Peyer's patch (tissue), 4 donors: ENCODE results near the gene CTDSPL. TPM values are rescaled to one million over a fixed set of nuclear protein-coding genes. Genes with fewer than 3 reads are reported as not detected.

Experiments
- DNase-seq, 3 donors: peaks; one replicate each; pipeline ENCODE4 v3.0.0-alpha.2; 2017 to 2019
- H3K27ac ChIP-seq, 4 donors: fragments of 200-600 bp; sonication (generic); one replicate each; pipeline ENCODE4 v1.5.1; 2016 to 2019
- H3K27me3 ChIP-seq, 2 donors: fragments of 200-600 bp; sonication (generic); one replicate each; pipeline ENCODE4 v1.5.1; 2019
- H3K36me3 ChIP-seq, 3 donors: fragments of 200-600 bp; sonication (generic); one replicate each; pipeline ENCODE4 v1.5.1; 2016 to 2019
- H3K4me1 ChIP-seq, 4 donors: fragments of 200-600 bp; sonication (generic); one replicate each; pipeline ENCODE4 v1.5.1; 2016 to 2019
- H3K4me3 ChIP-seq, 4 donors: fragments of 200-600 bp; sonication (generic); 1 replicate in 3 of 4; 2 replicates in 1 of 4; pipeline ENCODE4 v1.5.1; 2016 to 2019; ENCODE audit warnings: mild to moderate bottlenecking in 1 of 4
- H3K9me3 ChIP-seq, 4 donors: fragments of 200-600 bp; sonication (generic); one replicate each; pipeline ENCODE4 v1.5.1; 2016 to 2019; ENCODE audit warnings: mild to moderate bottlenecking in 1 of 4
- POLR2A ChIP-seq, 2 donors: fragments of 450-650 bp; IDR thresholded peaks; one replicate each; pipeline ENCODE4 v1.5.1; 2017; ENCODE audit warnings: antibody characterized with exemption in 2 of 2, mild to moderate bottlenecking in 2 of 2, moderate library complexity in 2 of 2
- total RNA-seq, 4 donors: library from RNA; depleted of rRNA; stranded (reverse); fragments of >200 nt; gene quantifications; one replicate each; pipeline ENCODE4 v1.1.0, GENCODE V29; 2016
- TF ChIP-seq, protein P1 (sequence below), 6 experiments: fragments of 450-650 bp in 4 of 6; fragments of 200-600 bp in 2 of 6; sonication (generic) in 1 of 6; IDR thresholded peaks; one replicate each; pipeline ENCODE4 v1.5.1; 2017 to 2019; ENCODE audit warnings: antibody characterized with exemption in 6 of 6, mild to moderate bottlenecking in 3 of 6, moderate library complexity in 1 of 6

Gene CTDSPL
- total RNA-seq, 4 donors from 2014 or later = 36.3 to 42.3 (median 38.4) TPM

DNA sequence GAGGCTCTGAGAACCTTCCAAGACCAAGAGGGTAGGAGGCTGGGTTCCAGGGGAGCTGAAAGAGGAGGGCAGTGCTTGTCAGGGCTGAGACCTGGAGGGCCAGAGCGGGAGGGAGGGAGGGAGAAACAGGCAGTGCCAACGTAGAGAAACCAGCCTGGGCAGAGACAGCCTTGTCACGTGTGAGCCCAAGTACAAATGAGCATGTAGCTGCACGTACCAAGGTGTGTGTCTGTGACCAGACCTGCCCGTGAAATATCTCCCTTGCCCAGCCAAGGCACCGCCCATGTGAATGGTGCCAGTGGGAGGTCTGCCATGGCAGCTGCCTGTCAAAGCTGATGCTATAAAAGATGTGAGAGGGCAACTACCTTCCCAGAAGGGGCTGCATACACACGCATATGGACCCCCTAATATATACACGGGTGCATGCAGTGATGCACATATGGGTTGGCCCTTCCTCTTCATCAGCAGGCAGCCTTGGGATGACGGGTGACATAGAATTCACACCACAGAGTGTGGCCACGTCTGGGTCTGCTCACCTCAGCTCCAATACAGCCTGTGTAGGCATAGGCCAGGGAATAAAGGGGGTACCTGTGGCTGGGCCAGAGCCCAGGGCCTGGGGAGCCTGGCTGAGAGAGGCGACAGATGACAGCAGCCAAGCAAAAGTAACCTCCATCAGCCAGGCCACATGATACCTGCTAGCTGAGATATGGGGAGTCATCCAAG lies 7.8 kb upstream of the CTDSPL start:
- Histone ChIP-seq H3K9me3 (no peaks in the 10 kb centered on the region), H3K27me3 (no peaks in the 10 kb centered on the region), H3K27ac (no peak overlapping the region), H3K4me1 (peaks cover 0 to 6% (median 0%) of the 10 kb centered on the region in 4 donors), H3K4me3 (no peak overlapping the region), H3K36me3 (no peaks in the 10 kb centered on the region)
- peak in 2 of 3 donors; percentile 66 to 67 for DNase-seq
- TF ChIP-seq POLR2A (IDR thresholded peaks at IDR 0.05) = peak in 1 of 2 donors; percentile 9
- TF ChIP-seq, protein P1, sequence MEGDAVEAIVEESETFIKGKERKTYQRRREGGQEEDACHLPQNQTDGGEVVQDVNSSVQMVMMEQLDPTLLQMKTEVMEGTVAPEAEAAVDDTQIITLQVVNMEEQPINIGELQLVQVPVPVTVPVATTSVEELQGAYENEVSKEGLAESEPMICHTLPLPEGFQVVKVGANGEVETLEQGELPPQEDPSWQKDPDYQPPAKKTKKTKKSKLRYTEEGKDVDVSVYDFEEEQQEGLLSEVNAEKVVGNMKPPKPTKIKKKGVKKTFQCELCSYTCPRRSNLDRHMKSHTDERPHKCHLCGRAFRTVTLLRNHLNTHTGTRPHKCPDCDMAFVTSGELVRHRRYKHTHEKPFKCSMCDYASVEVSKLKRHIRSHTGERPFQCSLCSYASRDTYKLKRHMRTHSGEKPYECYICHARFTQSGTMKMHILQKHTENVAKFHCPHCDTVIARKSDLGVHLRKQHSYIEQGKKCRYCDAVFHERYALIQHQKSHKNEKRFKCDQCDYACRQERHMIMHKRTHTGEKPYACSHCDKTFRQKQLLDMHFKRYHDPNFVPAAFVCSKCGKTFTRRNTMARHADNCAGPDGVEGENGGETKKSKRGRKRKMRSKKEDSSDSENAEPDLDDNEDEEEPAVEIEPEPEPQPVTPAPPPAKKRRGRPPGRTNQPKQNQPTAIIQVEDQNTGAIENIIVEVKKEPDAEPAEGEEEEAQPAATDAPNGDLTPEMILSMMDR (IDR thresholded peaks at IDR 0.05) = no peak

DNA sequence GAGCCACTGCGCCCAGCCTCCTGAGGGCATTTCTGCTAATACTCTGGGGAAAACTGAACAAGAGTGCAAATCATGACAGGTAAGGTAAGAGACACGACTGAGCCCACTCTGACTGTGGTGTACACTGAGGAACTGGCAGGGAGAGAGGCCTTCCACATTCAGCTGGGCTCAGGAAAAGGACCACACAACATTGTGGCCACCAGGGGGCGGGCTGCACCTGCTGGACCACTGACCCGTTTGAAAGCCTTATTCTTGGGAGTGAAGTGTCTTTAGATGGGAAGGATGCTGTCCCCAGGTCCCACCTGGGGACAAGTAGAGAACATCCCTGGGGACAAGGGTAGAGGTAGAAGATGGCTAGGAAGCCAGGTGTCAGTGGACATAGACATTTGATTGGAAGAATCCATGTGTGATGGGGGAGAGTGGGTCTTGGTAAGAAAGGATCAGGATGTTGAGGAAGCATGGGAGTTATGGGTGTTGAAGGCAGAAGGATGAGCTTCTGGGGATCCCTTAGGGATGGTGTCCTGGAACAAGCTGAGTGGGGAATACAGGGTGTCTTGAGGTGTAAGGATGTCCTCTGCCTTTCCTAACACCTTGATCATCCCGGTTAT lies 6.2 kb upstream of the CTDSPL start:
- Histone ChIP-seq H3K4me3 (no peak overlapping the region), H3K27ac (no peak overlapping the region)

DNA sequence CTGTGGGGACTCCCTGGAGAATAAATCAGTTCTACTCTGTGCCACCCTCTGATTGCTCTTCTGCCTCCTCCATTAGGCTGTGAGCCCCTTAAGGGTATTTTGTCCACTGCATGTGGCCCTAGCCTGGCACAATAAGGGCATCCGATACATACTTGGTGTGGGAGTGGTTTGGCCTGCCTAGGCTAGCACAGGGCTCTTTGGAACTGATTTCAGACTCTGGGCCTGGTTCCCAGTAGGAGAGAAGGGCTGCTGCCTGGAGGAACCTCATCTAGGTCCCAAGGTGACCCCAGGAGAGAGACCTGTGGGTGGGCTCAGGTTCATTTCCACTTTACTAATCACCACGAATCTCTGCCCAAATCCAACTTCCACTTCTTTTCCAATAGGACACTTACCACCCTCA lies 5.3 kb upstream of the CTDSPL start:
- DNase-seq = no peak

More for the DNA sequence above, 6.2 kb upstream of the CTDSPL start:
- DNase-seq = peak; percentile 67 to 94 (median 89)
- Histone ChIP-seq H3K36me3 (no peaks in the 10 kb centered on the region), H3K9me3 (no peaks in the 10 kb centered on the region), H3K4me1 (peaks cover 0 to 11% (median 4%) of the 10 kb centered on the region in 4 donors), H3K27me3 (no peaks in the 10 kb centered on the region)
- TF ChIP-seq, protein P1 (IDR thresholded peaks at IDR 0.05) = peak; percentile 65 to 93 (median 88)
- no peak for TF ChIP-seq POLR2A (IDR thresholded peaks at IDR 0.05)

DNA sequence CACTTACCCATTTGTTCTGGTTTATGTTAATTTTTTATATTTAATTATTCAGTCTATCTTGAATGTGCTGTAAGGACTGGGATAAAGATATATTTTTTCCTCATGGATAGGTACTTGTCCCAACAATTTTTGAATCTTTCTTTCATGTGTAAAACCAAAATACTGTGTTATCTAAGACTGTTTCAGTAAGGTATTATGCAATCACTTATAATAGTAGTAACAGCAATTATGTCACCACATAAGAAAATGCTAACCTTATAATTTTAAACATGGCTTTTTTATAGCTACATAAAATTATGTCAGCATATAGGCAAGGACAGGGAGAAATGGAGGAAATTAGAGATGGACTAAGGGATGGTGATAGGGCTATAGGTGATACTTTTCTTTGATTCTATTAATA lies 2.9 kb upstream of the CTDSPL start:
- no peak overlapping the region for H3K27ac ChIP-seq

More for the DNA sequence above, 5.3 kb upstream of the CTDSPL start:
- H3K27ac ChIP-seq = no peak overlapping the region
- H3K4me3 ChIP-seq = no peak overlapping the region
- TF ChIP-seq, protein P1 (IDR thresholded peaks at IDR 0.05) = no peak
- TF ChIP-seq POLR2A (IDR thresholded peaks at IDR 0.05) = no peak
- H3K9me3 ChIP-seq = no peaks in the 10 kb centered on the region
- no peaks in the 10 kb centered on the region for H3K36me3 ChIP-seq
- H3K4me1 ChIP-seq = peaks cover 0 to 18% (median 4%) of the 10 kb centered on the region in 4 donors
- H3K27me3 ChIP-seq = no peaks in the 10 kb centered on the region

DNA sequence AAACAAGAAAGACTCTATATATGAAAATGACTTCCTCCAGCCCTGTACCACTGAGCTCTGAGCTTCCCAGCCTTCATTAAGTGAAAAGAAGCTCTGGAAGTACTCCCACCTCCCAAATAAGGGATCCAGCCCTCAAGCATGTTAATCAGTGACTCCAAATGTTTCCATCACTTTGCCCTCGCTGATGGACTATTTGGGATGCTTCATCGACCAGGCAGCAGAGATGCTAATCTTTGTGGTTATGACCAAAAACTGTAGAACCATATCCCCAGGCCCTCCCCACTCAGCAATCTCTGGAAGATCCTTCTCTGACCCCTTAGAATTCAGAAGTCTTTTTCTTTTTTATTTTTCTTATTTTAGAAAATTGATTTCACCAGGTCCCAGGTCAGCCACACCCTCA lies 2.3 kb upstream of the CTDSPL start:
- no peak for DNase-seq
- Histone ChIP-seq H3K4me3 (no peak overlapping the region), H3K9me3 (no peaks in the 10 kb centered on the region), H3K27me3 (no peaks in the 10 kb centered on the region), H3K27ac (peak overlapping the region in 1 of 4 donors; percentile 84), H3K4me1 (peaks cover 0 to 29% (median 4%) of the 10 kb centered on the region in 4 donors), H3K36me3 (no peaks in the 10 kb centered on the region)
- TF ChIP-seq, protein P1 (IDR thresholded peaks at IDR 0.05) = no peak
- no peak for TF ChIP-seq POLR2A (IDR thresholded peaks at IDR 0.05)

More for the DNA sequence above, 2.9 kb upstream of the CTDSPL start:
- no peaks in the 10 kb centered on the region for H3K27me3 ChIP-seq
- no peaks in the 10 kb centered on the region for H3K9me3 ChIP-seq
- no peaks in the 10 kb centered on the region for H3K36me3 ChIP-seq
- peaks cover 0 to 24% (median 4%) of the 10 kb centered on the region in 4 donors for H3K4me1 ChIP-seq
- DNase-seq = no peak
- no peak overlapping the region for H3K4me3 ChIP-seq
- TF ChIP-seq POLR2A (IDR thresholded peaks at IDR 0.05) = no peak
- TF ChIP-seq, protein P1 (IDR thresholded peaks at IDR 0.05) = no peak
